Type B pancreatic cell (in vitro differentiated cells): ENCODE data around the gene RPP25. TPM values are rescaled to one million over a fixed set of nuclear protein-coding genes. Genes with fewer than 3 reads are reported as not detected.

ENCODE experiments used
- DNase-seq: peaks from one replicate; pipeline ENCODE4 v3.0.0; 2021; ENCODE audit warnings: mixed read lengths; ENCODE audit not compliant: unreplicated experiment; ENCODE audit errors: extremely low spot score
- H3K27ac Mint-ChIP-seq: 2 replicates; pipeline ENCODE4 v1.8.0; 2021; ENCODE audit warnings: mild to moderate bottlenecking, mixed read lengths
- H3K27me3 Mint-ChIP-seq: 2 replicates; pipeline ENCODE4 v1.8.0; 2021; ENCODE audit warnings: mixed read lengths
- H3K36me3 Mint-ChIP-seq: 2 replicates; pipeline ENCODE4 v1.8.0; 2021; ENCODE audit warnings: mixed read lengths
- H3K4me1 Mint-ChIP-seq: one replicate; pipeline ENCODE4 v1.8.0; 2021; ENCODE audit warnings: mixed read lengths; ENCODE audit not compliant: unreplicated experiment
- H3K4me3 Mint-ChIP-seq: 2 replicates; pipeline ENCODE4 v1.8.0; 2021; ENCODE audit warnings: mild to moderate bottlenecking, mixed read lengths
- H3K9me3 Mint-ChIP-seq: 2 replicates; pipeline ENCODE4 v1.8.0; 2021; ENCODE audit warnings: mixed read lengths
- CTCF ChIP-seq: fragments of 200-600 bp; sonication (generic); conservative IDR thresholded peaks from 2 replicates; pipeline ENCODE4 v1.5.0; 2021; ENCODE audit warnings: antibody characterized with exemption, mild to moderate bottlenecking
- total RNA-seq: library from RNA; stranded (reverse); gene quantifications from 2 replicates; pipeline ENCODE4 v1.2.1, GENCODE V29; 2021; ENCODE audit warnings: low replicate concordance

RPP25 gene
- total RNA-seq, 1 donor from 2014 or later: 9.9 TPM

- no peaks in the 10 kb centered on the region for H3K36me3 Mint-ChIP-seq
- TF ChIP-seq CTCF: no peak
- H3K27me3 Mint-ChIP-seq: peaks cover 44% of the 10 kb centered on the region
- no peak overlapping the region for H3K27ac Mint-ChIP-seq
- H3K4me3 Mint-ChIP-seq: no peak overlapping the region
- no peaks in the 10 kb centered on the region for H3K4me1 Mint-ChIP-seq
- DNase-seq: no peak
- no peaks in the 10 kb centered on the region for H3K9me3 Mint-ChIP-seq
Measured at GRCh38 chr15:74989527-74989926, 33.0 kb upstream of the RPP25 start.

- no peak for DNase-seq
- Mint-ChIP-seq H3K9me3 (no peaks in the 10 kb centered on the region), H3K27ac (no peak overlapping the region), H3K4me1 (no peaks in the 10 kb centered on the region), H3K27me3 (peaks cover 52% of the 10 kb centered on the region), H3K36me3 (no peaks in the 10 kb centered on the region), H3K4me3 (no peak overlapping the region)
- peak; percentile 55 for TF ChIP-seq CTCF
Measured at GRCh38 chr15:74988007-74988800, 31.6 kb upstream of the RPP25 start.

GRCh38 chr15:74983725-74984231, 27.2 kb upstream of the RPP25 start:
- H3K9me3 Mint-ChIP-seq: no peaks in the 10 kb centered on the region
- TF ChIP-seq CTCF: no peak
- no peak overlapping the region for H3K27ac Mint-ChIP-seq
- no peaks in the 10 kb centered on the region for H3K36me3 Mint-ChIP-seq
- H3K27me3 Mint-ChIP-seq: peaks cover 45% of the 10 kb centered on the region
- no peaks in the 10 kb centered on the region for H3K4me1 Mint-ChIP-seq
- H3K4me3 Mint-ChIP-seq: no peak overlapping the region
- DNase-seq: no peak

GRCh38 chr15:74982183-74982582, 25.6 kb upstream of the RPP25 start:
- Mint-ChIP-seq H3K4me3 (no peak overlapping the region), H3K4me1 (no peaks in the 10 kb centered on the region), H3K27me3 (peaks cover 45% of the 10 kb centered on the region), H3K9me3 (no peaks in the 10 kb centered on the region), H3K27ac (no peak overlapping the region), H3K36me3 (no peaks in the 10 kb centered on the region)
- TF ChIP-seq CTCF: no peak
- no peak for DNase-seq

GRCh38 chr15:74978503-74978902, 21.9 kb upstream of the RPP25 start:
- Mint-ChIP-seq H3K4me3 (no peak overlapping the region), H3K4me1 (no peaks in the 10 kb centered on the region), H3K36me3 (no peaks in the 10 kb centered on the region), H3K9me3 (no peaks in the 10 kb centered on the region), H3K27me3 (peaks cover 20% of the 10 kb centered on the region), H3K27ac (no peak overlapping the region)
- no peak for TF ChIP-seq CTCF
- no peak for DNase-seq
